ENCODE data around the gene ANTKMT.
"Not testable (repeated sequence)": the region's sequence is repeated elsewhere in the genome, so short reads cannot be mapped to it uniquely, and the experiment has no call there.

ANTKMT gene

DNA sequence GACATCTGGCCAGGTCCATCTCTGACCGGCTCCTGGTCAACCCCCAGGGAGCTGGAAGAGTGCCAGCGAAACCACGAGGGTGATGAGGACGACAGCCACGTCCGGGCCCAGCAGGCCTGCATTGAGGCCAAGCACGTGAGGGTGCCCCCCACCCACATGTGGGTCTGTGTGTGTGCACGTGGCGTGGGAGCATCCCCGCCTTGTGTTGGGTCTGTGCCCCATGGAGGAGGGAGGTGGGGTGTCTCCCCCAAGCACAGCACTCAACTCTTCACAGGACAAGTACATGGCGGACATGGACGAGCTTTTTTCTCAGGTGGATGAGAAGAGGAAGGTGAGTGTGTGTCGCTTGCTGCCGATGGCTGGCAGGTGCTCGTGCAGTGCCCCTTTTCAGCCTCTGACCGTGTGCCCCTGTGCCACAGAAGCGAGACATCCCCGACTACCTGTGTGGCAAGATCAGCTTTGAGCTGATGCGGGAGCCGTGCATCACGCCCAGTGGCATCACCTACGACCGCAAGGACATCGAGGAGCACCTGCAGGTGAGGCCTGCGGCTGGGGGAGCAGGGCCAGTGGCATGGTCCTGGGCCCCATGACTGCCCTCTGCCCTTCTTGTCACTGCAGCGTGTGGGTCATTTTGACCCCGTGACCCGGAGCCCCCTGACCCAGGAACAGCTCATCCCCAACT is 39.1 kb upstream of the ANTKMT start:
- no peak for DNase-seq

- no peak for DNase-seq
Observed at GRCh38 chr16:682493-683395, 38.2 kb upstream of the ANTKMT start.

- DNase-seq: no peak
Observed at GRCh38 chr16:683396-684070, 37.4 kb upstream of the ANTKMT start.

GRCh38 chr16:684071-684794 is 36.7 kb upstream of the ANTKMT start, which contains the start of gene JMJD8:
TSS of gene JMJD8 (minus strand) at chr16:684334. CDS start at chr16:684319, 15 bp downstream.
- DNase-seq: peak; percentile 96

DNA sequence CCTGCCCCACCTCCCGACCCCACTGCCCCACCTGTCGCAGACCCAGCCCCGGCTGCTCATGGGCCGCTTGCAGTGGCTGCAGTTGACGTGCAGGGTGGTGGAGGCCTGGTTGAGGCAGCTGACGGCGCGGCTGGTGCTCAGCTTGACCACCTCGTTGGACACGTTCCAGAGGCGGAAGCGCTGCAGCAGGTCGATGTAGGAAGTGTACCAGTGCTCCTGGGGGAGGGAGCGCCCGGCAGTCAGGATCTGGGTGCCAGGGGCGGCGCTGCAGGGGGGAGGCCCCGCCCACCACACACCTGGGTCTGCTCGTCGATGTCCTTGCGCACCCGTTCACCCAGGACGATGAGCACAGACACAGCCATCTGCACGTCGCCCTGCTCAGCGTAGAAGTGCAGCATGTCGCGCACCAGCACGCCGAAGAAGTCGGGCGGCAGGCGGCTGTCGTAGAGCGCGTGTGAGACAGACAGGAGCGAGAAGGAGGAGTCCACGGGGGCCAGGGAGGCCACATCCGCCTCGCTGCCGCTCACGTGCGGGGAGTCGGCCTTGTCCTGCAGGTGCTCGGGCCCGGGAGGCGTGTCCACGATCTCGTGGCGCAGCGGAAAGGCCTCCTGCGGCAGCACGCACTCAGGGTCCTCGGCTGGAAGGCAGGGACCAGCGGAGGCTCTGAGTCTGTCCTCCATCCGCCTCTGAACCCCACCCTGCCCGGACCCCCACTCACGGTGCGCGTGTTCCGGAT is 35.8 kb upstream of the ANTKMT start:
- DNase-seq: no peak

DNA sequence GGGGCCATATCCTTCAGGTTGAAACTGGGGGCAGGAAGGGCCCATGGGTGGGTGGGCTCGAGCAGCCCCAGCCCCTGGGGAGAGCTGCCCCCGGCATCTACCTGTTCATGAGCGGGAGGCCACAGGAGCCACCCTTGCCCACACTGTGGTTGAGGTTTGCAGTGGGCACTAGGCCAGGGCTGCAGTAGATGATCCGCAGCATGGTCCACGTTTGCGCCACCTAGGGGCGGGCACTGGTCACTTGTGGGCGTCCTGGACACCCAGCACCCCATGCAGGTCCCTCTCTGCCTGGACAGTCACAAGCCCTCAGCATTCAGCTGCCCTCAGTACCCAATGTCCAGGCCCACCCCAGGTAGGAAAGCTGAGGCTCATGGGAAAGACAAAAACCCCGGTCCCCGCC is 35.0 kb upstream of the ANTKMT start:
- DNase-seq: peak; percentile 45

DNA sequence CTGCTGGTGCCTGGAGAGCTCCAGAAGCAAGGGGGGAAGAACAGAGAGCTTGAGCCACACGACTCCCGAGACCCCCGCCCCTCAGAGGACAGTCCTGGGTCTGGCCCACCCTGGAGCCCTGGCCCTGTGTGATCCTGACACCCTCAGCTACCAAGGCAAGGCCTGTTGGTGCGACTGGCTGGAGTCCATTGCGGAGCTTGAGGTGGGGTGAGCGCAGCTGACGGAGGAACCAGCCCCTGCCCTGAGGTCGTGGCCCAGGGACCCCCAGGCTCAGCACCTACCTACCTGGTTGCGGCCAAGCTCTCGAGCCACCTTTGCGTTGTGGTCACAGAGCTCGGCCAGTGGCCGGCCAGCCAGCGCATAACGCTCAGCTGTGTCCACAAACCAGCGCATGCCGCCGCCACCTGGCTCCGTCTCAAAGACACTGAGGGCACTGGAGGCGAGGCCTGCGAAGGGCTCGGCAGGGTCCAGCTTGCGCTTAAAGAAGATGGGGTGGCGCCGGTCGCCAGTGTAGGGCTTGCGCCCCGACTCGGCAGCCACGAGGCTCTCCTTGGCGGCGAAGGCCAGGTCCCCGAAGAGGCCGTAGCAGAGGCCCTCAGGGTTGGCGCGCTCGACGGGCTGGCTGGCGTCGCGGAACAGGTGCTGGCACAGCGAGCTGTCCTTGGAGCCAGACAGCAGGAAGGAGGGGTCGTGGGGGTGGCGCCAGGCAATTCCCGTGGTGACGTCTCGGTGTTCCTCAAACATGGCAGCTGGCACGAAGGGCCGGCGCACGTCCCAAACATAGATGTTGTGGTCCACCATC is 34.3 kb upstream of the ANTKMT start:
- DNase-seq: no peak

GRCh38 chr16:687499-687898 is 33.4 kb upstream of the ANTKMT start:
- DNase-seq: no peak

- no peak for DNase-seq
Observed at GRCh38 chr16:689175-689897, 31.6 kb upstream of the ANTKMT start.

- DNase-seq: not testable (repeated sequence)
Observed at GRCh38 chr16:691242-691641, 29.7 kb upstream of the ANTKMT start.

DNA sequence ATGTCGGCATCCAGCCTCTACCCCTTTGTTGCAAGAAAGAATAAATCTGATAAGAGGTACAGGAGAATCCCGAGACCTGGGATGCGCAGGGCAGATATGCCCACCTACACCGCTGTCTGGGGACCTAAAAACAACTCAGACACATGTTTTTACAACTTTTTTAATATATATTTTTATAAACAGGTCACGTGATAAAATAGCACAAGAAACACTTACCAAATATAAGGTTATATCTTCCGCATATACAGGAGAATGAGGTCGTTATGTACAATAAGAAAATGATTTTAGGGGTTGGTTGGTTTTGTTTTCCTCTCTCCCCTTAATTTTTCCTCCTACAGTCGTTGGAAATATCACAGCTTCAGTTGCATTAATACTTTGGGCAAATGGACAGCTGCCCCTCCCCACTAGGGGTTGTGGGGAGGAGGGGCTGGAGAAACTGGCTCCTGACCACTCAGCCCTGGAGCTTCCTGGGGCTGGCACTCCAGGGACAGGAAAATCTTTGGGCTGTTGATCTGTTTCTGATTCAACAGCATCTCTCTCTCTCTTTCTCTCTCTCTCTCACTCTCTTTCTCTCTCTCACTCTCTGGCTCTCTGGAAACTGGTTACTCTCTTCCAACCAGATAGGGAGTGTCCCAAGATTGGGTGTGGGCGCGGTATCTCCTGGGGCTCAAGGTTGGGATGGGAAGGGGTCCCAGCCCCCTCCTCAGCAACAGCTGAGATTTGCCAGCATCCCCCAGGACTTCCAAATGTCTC is 28.4 kb upstream of the ANTKMT start:
- no peak for DNase-seq

DNA sequence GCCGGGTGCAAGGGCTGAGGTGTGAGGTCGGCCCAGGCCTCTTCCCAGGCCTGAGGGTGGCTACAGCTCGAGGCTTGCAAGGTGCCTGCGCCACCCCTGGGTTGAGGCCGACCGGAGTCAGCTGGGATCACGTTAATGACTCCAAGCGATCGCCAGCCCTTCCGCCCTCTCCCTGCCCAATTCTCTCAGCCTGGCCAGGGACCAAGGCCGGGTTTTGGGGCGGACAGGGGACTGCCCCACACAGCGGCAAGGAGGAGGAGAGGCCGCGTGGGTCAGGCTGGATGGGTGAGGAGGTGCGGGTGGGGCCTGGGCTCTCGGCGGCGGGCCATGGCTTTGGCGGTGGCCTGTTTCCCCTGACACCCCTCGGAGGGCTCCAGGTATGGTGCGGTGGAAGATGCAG is 27.6 kb upstream of the ANTKMT start:
- DNase-seq: no peak

DNA sequence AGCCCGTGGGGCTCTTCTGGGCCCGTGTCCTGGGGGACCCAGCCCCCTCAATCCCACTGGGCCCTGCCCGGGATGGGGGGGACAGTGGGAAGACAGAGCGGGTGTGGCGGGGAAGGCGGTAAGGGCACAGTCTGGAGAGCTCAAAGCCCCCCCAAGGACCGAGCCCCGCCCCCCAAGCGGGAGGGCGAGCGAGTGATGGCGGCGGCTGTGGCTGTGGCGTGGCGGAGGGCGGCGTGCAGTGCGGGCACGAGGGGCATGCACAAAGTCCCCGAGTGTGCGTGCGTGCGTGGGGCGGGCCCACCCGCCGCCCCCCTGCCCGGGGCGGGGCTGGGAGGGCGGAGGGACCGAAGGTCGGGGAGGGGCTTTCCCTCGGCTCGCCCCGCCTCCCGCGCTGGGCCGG is 27.2 kb upstream of the ANTKMT start:
- DNase-seq: no peak

DNA sequence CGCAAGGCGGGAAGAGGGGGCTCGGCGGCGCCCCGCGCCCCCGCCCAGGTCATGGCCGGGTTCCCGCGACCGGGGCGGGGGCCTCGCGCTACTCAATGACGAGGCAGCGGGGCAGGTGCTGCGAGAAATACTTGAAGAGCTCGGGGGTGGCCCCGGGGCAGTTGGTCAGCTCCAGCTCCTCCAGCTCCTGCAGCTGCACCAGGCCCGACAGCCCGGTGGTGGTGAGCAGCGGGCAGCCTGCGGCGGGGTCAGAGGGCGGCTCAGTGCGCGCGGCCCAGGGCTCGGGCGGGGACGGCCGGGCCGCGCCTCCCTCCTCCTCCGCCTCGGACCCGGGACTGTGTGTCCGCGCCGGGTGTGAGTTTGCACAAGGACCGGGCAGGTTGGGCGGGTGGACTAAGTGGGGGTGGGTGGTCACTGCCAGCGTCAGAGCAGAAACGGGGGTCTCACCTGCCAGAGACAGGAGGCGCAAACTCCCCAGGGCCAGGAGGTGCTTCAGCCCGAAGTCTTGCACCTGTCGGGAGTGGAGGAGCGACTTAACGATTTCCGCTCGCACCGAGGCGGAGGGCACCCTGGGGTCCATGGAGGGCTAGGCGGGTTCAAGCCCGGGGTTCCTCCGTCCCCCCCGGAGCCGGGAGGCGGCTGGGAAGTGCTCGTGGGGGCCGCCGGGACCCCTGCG is 26.6 kb upstream of the ANTKMT start:
- DNase-seq: no peak

- no peak for DNase-seq
Observed at GRCh38 chr16:694863-695354, 26.0 kb upstream of the ANTKMT start.

DNA sequence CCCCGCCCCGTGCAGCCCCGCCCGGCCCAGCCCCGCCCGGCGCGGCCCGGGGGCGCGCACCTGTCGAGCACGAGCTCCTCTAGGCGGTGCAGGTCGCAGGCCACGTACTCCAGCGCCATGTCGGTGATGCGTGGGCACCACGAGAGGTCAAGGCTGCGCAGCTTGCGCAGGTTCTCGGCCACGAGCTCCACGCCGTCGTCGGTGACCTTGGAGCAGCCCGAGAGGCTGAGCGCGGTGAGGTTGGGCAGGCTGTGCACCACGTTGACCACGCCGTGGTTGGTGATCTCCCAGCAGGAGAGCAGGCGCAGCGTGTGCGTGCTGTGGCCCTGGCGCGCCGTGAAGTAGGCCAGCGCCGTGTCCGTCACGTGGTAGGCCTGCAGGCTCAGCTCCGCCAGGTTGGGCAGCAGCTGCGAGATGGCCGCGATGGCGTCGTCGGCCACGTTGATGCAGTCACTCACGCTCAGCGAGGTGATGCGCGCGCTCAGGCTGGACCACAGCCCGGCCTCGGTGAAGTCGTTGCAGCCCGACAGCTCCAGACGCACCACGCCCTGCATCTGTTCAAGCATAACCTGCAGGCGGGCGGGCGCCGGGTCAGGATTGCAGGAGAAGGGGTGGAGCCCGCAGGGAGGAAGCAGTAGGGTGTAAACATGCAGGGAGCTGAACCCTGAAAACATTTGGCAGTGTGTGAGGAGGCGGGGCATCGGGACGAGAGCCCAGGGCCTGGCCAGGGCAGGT is 25.4 kb upstream of the ANTKMT start:
- no peak for DNase-seq

GRCh38 chr16:698911-699671 is 21.9 kb upstream of the ANTKMT start:
- DNase-seq: no peak
